Stimulated activated CD4-positive, alpha-beta T cell treated with anti-CD3 and anti-CD28 coated beads, TNF-alpha, amount 100 ng/mL, for 1 hour (primary cell): ENCODE measurements around the gene MAP7.
"Not testable (repeated sequence)": the region's sequence is repeated elsewhere in the genome, so short reads cannot be mapped to it uniquely, and the experiment has no call there.

Experiments
- DNase-seq, 3 donors: peaks; one replicate each; pipeline ENCODE4 v3.0.0-alpha.2; 2020; ENCODE audit warnings: low read depth in 3 of 3, low spot score in 1 of 3

Gene MAP7

DNA sequence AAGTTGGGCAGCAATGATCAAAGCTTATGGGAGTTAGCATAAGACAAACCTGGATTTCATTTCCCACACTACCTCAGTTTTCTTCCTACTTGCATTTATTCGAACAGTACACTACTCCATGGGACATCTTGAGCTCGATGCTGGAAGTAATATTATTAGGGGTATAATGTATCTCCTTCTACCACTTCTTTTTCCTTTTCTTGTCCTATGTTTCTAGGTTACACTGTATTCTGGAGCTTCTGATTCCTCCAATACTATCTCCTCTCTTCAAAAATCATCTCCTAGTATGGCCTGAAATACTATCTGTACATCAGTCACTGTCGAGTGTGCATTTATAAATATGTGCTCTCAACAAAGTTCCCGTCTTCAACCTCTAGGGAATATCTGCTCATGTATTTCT lies 124.4 kb downstream of the MAP7 start:
- no peak for DNase-seq

DNA sequence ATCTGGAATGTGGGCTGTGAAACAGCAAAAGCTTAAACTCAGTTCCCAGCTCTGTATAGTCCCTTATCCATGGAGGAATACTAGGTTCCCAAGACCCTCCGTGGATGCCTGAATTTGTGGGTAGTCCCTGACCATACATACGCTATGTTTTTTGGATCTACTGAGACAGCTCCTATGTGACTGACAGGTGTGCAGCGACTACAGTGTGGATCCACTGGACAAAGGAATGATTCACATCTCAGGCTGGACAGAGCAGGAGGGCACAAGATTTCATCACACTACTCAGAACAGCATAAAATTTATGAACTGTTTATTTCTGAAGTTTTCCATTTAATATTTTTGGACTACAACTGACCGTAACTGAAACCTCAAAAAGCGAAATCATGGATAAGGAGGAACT lies 125.3 kb downstream of the MAP7 start:
- no peak for DNase-seq

DNA sequence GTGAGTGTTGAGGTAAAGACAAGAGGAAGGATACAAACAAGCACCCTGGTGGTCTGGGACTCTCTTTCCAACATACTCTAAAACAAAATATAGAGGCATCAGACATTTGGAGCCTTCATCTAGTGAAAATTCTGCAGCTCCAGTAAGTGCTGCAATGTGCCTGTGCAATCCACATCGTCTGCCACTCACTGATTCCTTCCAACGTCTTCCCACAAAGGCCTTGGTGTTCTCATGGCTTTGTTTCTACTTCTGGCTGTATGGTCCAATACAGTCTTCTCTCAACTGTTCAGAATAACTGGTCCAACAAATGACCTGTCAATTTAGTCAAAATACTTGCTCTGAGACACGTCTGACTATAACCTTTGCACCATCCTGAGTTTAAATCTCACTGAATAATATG lies 125.8 kb downstream of the MAP7 start:
- DNase-seq = no peak

DNA sequence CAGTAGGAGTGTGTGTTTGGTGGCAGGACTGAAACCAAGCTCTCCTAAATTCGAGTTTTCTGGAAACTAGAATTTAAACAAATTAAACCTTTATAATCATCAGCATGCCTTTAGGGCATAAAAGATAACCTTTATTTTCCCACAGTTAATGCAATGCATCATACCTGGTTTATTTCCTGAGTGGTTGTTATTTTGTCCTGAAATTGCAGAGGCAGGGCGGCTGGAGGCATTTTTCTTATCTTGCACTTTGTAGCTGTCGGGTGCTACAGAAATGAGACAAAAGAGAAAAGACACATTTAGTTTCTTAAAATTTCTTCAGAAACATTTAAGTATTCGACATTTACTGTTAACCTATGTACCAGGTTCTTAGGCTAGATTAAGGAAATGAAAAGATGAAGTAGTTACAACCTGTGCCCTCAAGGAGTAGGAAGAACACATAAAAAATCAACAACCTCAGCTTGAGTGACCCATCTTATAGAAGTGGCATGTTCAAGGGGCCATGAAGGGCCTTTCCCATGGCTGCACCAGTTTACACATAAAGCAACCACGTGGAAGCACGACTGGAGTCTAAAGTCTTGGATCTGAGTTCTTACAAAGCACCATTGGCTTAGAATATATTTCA lies 128.6 kb downstream of the MAP7 start:
- no peak for DNase-seq

DNA sequence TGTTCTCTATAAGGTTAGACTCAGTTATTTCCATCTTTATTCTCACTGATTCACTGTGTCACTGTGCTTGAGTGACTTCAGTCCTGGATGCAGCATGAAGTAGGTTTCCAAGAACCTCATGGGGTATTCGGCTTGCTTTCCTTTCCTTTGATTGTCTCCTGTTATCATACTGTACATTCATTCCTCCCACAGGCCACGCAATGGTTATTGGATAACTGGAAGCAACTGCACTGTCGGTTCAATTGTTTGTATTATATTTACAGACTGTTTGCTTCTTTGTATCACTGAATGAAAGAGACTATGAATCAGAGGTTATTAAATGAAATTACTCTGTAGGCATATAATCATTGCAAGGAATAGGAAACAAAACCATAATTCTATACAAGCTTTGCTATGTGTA lies 129.4 kb downstream of the MAP7 start:
- no peak for DNase-seq

DNA sequence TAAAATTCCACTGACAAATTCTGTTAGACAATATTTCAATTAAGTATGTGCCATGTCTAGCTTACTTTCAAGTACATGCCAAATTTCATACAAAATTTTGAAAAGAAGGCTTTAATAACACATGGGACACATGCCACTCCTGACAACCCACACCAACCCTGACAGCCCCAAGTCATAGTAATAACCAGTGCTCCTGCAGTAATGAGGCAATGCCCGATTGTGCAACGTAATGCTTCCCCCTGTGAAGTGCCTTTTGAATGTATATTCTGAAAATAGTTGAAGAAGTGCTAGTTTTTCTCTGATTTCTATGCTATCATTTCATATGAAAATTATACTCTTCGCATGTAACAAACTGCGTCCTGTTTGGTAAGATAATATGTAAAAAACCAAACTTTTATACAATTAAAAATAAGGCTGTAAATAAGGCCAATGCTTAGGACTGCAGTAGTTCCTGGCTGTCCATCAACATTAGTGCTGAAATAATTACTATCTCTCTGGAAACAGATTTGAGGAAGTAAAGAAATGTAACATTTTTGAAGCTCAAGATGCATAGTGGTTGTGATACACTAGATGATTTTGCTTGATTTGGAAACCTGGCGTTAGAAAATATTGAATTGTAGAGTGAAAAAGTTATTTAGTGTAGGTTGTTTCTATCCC lies 134.7 kb downstream of the MAP7 start:
- DNase-seq = no peak

DNA sequence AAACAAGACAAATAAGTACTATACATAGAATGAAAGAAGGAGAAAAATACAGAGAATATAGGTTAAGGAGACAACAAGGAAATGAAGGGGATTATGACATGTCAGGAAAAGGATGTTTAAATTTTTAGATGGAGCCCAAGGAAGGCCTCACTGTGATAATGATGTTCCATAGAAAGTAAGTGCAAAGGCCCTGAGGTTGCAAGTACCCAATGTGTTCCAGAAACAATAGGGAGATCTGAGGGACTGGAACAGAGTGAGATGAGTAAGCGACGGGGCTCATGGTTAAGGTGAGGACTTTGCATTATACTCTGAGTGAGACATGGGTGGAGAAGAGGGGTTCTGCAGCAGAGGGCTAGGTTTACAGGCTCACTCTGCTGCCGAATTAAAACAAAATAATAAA lies 137.8 kb downstream of the MAP7 start:
- DNase-seq = no peak

DNA sequence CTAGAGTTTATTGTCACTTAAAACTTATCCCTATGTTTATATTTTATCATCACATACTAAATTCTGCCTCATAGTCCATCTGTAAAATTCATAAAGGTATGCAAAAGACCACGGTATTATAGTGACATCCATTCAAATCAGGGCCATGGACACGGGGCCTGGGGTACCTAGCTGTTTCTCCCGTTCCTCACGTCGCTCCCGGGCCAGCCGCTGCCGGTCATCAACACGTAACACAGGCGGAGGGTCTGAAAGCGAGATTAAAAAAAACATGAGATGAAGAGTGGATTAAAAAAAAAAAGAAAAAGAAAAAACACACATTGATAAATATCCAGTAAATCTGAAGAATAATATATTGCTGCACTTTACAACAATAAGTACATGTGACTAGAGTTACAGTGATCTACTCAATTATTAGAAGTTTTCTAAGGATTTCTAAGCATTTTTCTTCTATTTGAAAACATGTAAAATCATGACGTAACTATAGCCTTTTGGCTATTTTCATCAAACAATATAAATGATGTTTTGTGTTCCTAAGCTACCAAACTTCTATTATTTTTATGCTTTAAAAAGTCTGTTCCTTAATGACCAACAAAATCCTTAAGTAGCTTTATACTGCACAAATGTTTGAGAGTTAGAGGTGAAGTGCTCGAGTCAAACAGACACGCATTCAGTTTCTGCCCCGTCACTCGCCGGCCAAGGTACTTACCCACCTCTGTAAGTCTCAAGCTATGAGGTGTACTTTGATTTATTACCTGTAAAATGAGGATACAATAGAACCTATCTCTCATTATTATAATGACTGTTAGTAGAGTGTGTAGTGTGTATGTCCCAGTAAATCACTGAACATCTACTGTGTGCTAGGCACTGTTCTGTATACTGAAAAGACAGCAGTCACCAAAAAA lies 138.5 kb downstream of the MAP7 start:
- DNase-seq = no peak

DNA sequence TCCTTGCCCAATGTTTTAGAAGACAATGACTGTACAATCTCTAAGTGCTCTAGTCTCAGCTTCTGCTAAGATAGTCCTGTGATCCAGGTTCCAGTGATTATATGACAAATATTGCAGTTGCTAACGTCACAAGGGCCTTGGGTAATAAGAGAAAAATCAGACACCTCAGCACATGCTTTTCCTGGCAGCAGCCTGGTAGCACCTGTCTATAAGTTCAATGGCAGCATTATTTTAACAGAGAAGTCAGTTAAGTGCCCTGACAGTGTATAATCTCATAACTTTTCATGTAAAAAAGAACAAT lies 139.2 kb downstream of the MAP7 start:
- no peak for DNase-seq

DNA sequence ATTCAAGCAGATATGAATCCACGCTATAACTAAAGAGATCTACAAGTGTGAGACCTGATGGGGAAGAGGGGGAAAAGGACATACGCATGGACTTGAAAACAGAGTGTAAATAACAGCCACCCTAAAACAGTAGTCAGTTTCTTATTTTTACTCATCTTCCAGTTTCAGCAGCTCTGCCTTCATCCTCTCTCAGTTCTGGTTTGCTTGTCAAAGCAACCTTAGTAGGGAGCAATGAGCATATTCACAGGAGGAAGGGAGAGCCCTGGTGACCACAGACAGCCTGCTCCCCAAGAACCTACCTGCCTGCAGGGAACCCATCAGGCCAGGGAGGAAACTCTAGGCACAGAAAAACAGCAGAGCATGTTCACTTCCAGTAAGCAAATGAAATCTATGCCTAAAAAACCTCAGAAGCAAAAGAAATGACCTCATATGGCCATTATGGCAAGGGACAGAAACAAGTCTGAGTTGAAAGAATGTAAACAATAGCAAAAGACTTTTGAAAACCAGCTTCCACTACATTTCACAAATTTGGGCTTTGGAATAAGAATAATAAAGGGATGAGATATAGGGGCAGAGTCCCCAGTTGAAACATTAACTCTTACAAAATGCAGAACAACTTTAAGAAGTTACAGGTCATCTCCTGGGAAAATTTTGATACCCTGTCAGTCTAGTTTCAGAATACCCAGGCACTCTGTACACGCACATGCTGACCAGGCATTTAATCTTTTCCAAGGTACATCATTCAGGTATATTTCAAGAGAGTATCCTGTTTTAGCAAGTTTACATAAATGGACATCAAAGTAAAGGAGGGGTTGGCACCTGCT lies 139.8 kb downstream of the MAP7 start:
- DNase-seq = no peak

DNA sequence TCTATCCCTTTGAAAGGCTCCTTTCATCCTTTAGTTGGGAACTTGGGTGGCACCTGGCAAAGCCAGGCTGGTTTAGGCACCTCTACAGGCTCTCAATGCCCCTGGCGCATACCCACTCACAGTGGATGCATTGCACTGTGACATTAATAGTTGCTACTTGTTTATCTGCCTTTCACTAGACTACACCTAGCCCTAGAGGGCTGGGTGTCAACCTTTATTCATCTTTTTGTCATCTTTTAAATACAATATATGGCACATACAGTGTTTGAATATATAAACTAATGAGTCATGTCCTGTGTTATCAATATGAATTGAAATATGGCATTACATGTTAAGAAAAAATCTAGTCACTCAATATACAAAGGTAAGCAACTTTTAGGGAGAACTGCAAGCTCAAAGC lies 140.6 kb downstream of the MAP7 start:
- no peak for DNase-seq

DNA sequence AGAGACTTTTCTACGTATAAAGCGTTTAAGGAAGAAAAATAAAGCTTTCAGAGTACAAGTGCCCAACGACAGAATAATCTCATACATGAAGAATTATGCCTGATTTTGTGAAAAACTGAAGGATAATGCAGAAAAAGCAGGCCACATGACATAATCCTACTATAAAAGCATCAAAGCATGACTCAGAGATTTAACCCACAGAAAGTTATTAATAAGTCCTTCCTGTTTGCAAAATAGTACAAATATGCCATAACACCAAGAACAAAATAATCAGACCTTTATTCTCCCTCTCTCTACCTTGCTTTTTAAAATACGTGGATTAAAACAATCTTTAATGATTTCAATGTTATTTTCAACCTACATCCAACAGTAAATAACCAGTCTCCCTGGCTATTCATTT lies 142.0 kb downstream of the MAP7 start:
- DNase-seq = no peak

- no peak for DNase-seq
These were observed 144.7 kb downstream of the MAP7 start for GRCh38 chr6:136405420-136406029.

- DNase-seq = no peak
These were observed 145.4 kb downstream of the MAP7 start for GRCh38 chr6:136404627-136405419.

DNA sequence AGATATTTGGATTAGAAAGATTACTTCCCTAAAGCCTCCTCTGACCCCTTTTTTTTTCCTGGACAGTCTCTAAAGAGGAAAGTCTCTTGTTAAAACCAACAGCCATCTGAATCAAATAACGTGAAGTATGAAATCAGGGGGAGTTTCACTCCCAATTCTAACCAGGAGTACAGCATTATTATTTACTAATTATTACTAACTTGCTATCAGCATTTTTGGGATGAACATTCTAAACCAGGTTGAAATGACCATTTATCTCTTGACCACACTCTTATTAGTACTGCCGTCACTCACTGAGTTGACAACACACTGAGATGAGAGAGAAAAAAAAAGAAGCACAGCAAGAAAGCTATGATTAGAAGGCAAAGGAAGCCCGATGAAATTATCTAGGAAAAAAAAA lies 146.2 kb downstream of the MAP7 start:
- DNase-seq = no peak

GRCh38 chr6:136403110-136403980 lies 146.9 kb downstream of the MAP7 start:
- no peak for DNase-seq

- no peak for DNase-seq
These were observed 148.5 kb downstream of the MAP7 start for GRCh38 chr6:136401749-136402148.

- DNase-seq = not testable (repeated sequence)
These were observed 149.0 kb downstream of the MAP7 start for GRCh38 chr6:136401236-136401635.

GRCh38 chr6:136398453-136398852 lies 151.8 kb downstream of the MAP7 start:
- no peak for DNase-seq
